Vagina (tissue), 2 donors: ENCODE results near the gene GBP7.

ENCODE experiments used
- POLR2A ChIP-seq, 2 donors: fragments of 450-650 bp; IDR thresholded peaks; one replicate each; pipeline ENCODE4 v1.6.1; 2017; ENCODE audit warnings: antibody characterized with exemption in 2 of 2, mild to moderate bottlenecking in 2 of 2, moderate library complexity in 2 of 2
- TF ChIP-seq, protein P1 (sequence below), 3 experiments: fragments of 450-650 bp in 2 of 3; fragments of 200-600 bp in 1 of 3; sonication (generic) in 1 of 3; IDR thresholded peaks; one replicate each; pipeline ENCODE4 v1.5.1; 2017 to 2019; ENCODE audit warnings: antibody characterized with exemption in 3 of 3, mild to moderate bottlenecking in 2 of 3, moderate library complexity in 2 of 3

DNA sequence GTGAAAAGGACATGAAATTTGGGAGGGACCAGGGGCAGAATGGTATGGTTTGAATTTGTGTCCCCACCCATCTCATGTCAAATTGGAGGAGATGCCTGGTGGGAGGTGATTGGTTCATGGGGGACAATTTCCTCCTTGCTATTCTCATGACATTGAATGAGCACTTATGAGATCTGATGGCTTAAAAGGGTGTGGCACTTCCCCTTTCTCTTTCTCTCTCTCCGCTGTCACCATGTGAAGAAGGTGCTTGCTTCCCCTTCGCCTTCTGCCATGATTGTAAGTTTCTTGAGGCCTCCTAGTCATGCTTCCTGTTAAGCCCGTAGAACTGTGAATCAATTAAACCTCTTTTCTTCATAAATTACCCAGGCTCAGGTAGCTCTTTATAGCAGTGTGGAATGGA is 30.6 kb upstream of the GBP7 start:
- TF ChIP-seq, protein P1, sequence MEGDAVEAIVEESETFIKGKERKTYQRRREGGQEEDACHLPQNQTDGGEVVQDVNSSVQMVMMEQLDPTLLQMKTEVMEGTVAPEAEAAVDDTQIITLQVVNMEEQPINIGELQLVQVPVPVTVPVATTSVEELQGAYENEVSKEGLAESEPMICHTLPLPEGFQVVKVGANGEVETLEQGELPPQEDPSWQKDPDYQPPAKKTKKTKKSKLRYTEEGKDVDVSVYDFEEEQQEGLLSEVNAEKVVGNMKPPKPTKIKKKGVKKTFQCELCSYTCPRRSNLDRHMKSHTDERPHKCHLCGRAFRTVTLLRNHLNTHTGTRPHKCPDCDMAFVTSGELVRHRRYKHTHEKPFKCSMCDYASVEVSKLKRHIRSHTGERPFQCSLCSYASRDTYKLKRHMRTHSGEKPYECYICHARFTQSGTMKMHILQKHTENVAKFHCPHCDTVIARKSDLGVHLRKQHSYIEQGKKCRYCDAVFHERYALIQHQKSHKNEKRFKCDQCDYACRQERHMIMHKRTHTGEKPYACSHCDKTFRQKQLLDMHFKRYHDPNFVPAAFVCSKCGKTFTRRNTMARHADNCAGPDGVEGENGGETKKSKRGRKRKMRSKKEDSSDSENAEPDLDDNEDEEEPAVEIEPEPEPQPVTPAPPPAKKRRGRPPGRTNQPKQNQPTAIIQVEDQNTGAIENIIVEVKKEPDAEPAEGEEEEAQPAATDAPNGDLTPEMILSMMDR (IDR thresholded peaks at IDR 0.05), result no peak
- TF ChIP-seq POLR2A (IDR thresholded peaks at IDR 0.05), result no peak
